ENCODE measurements around the gene PRKCH.
"Not testable (repeated sequence)": the region's sequence is repeated elsewhere in the genome, so short reads cannot be mapped to it uniquely, and the experiment has no call there.

Gene PRKCH

DNA sequence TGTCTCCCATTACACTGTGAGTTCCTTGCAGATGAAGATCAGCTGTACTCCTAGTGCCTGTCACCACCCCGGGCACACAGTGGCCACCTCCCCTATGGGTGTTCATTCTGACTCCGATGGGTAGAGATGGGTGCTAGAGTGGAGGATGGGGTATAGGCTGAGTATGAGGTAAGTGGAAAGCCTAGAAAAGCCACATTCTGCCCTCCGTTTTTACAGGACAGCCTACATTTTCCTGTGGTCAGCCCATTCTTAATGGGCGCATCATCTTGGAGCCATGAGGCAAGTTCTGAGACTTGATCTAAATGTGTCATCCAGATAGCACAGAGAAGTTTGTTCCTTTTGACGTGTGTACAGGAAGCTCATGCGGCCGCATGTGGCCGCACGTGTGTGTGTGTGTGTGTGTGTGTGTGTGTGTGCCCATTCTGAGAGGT lies 207.2 kb downstream of the PRKCH start:
- TF ChIP-seq, protein P1, sequence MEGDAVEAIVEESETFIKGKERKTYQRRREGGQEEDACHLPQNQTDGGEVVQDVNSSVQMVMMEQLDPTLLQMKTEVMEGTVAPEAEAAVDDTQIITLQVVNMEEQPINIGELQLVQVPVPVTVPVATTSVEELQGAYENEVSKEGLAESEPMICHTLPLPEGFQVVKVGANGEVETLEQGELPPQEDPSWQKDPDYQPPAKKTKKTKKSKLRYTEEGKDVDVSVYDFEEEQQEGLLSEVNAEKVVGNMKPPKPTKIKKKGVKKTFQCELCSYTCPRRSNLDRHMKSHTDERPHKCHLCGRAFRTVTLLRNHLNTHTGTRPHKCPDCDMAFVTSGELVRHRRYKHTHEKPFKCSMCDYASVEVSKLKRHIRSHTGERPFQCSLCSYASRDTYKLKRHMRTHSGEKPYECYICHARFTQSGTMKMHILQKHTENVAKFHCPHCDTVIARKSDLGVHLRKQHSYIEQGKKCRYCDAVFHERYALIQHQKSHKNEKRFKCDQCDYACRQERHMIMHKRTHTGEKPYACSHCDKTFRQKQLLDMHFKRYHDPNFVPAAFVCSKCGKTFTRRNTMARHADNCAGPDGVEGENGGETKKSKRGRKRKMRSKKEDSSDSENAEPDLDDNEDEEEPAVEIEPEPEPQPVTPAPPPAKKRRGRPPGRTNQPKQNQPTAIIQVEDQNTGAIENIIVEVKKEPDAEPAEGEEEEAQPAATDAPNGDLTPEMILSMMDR (IDR thresholded peaks at IDR 0.05; ENCODE audit: low read depth, low read length) = no peak
- TF ChIP-seq EZH2phosphoT487 (IDR thresholded peaks at IDR 0.05; ENCODE audit: low read depth) = no peak
- H3K36me3 ChIP-seq (replicated peaks; ENCODE audit: low read depth, low read length) = no peaks in the 10 kb centered on the region
- H3K9me3 ChIP-seq (ENCODE audit: insufficient read depth, low read length) = no peaks in the 10 kb centered on the region
- H2AFZ ChIP-seq (ENCODE audit: low read depth, low read length) = no peak overlapping the region
- no peaks in the 10 kb centered on the region for H3K27me3 ChIP-seq (ENCODE audit: low read depth, low read length)
- no peaks in the 10 kb centered on the region for H3K4me1 ChIP-seq (ENCODE audit: low read length)
- no peak overlapping the region for H3K9ac ChIP-seq (ENCODE audit: low read length)
- H3K27ac ChIP-seq (ENCODE audit: low read length) = no peak overlapping the region
- no peak overlapping the region for H3K4me2 ChIP-seq (ENCODE audit: low read length)
- H3K79me2 ChIP-seq (ENCODE audit: low read length) = no peaks in the 10 kb centered on the region
- H4K20me1 ChIP-seq (ENCODE audit: insufficient read depth, low read length) = no peaks in the 10 kb centered on the region
- H3K4me3 ChIP-seq (ENCODE audit: low read length) = no peak overlapping the region

DNA sequence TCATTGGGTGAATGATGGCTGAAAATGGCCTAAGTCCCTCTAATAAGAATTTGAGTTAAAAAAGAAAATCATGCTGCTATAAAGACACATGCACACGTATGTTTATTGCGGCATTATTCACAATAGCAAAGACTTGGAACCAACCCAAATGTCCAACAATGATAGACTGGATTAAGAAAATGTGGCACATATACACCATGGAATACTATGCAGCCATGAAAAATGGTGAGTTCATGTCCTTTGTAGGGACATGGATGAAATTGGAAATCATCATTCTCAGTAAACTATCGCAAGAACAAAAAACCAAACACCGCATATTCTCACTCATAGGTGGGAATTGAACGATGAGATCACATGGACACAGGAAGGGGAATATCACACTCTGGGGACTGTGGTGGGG lies 208.0 kb downstream of the PRKCH start:
- H3K4me3 ChIP-seq (ENCODE audit: low read length); H3K9me3 ChIP-seq (ENCODE audit: insufficient read depth, low read length); H3K27ac ChIP-seq (ENCODE audit: low read length); H3K36me3 ChIP-seq (replicated peaks; ENCODE audit: low read depth, low read length); H2AFZ ChIP-seq (ENCODE audit: low read depth, low read length); H3K4me2 ChIP-seq (ENCODE audit: low read length); H4K20me1 ChIP-seq (ENCODE audit: insufficient read depth, low read length); H3K79me2 ChIP-seq (ENCODE audit: low read length); H3K9ac ChIP-seq (ENCODE audit: low read length); H3K4me1 ChIP-seq (ENCODE audit: low read length); H3K27me3 ChIP-seq (ENCODE audit: low read depth, low read length): not testable (repeated sequence)

DNA sequence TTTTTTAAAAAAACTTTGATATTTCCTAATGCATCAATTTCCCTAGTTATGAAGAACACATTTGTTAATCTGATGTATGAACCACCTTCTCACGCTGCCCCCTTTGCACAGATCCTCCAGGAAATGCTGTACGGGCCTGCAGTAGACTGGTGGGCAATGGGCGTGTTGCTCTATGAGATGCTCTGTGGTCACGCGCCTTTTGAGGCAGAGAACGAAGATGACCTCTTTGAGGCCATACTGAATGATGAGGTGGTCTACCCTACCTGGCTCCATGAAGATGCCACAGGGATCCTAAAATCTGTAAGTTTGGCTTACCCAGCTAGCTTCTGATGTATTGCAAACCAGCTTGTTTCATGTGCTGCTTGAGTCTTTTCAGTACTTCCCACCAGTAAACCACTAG lies 208.9 kb downstream of the PRKCH start:
- no peak overlapping the region for H3K9ac ChIP-seq (ENCODE audit: low read length)
- H4K20me1 ChIP-seq (ENCODE audit: insufficient read depth, low read length) = no peaks in the 10 kb centered on the region
- TF ChIP-seq, protein P1 (IDR thresholded peaks at IDR 0.05; ENCODE audit: low read depth, low read length) = no peak
- no peak for TF ChIP-seq EZH2phosphoT487 (IDR thresholded peaks at IDR 0.05; ENCODE audit: low read depth)
- no peak overlapping the region for H3K4me2 ChIP-seq (ENCODE audit: low read length)
- no peak overlapping the region for H2AFZ ChIP-seq (ENCODE audit: low read depth, low read length)
- no peak overlapping the region for H3K4me3 ChIP-seq (ENCODE audit: low read length)
- H3K9me3 ChIP-seq (ENCODE audit: insufficient read depth, low read length) = no peaks in the 10 kb centered on the region
- H3K36me3 ChIP-seq (replicated peaks; ENCODE audit: low read depth, low read length) = no peaks in the 10 kb centered on the region
- H3K27ac ChIP-seq (ENCODE audit: low read length) = no peak overlapping the region
- H3K27me3 ChIP-seq (ENCODE audit: low read depth, low read length) = no peaks in the 10 kb centered on the region
- no peaks in the 10 kb centered on the region for H3K4me1 ChIP-seq (ENCODE audit: low read length)
- H3K79me2 ChIP-seq (ENCODE audit: low read length) = no peaks in the 10 kb centered on the region

DNA sequence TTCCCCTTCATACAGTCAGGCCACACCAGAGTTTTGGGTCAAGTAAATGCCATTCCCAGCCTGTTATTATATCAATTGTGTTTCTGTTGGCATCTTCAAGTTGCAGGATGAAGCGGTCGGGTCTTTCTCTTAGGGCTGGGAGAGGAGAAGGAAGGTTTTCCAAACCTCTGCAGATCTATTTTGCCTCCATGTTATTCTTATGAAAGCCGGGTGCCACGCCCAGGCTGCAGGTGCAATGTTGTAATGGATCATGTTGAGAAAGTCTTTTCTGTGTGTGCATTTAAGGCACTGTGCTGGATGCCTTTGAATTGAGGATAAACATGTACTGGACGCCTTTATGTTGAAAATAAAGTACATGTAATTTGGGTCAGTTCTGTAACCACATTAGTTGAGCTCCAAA lies 209.5 kb downstream of the PRKCH start:
- TF ChIP-seq, protein P1 (IDR thresholded peaks at IDR 0.05; ENCODE audit: low read depth, low read length) = no peak
- TF ChIP-seq EZH2phosphoT487 (IDR thresholded peaks at IDR 0.05; ENCODE audit: low read depth) = no peak
- Histone ChIP-seq H3K9ac (ENCODE audit: low read length) (no peak overlapping the region), H3K4me1 (ENCODE audit: low read length) (no peaks in the 10 kb centered on the region), H2AFZ (ENCODE audit: low read depth, low read length) (no peak overlapping the region), H3K79me2 (ENCODE audit: low read length) (no peaks in the 10 kb centered on the region), H3K4me2 (ENCODE audit: low read length) (no peak overlapping the region), H3K9me3 (ENCODE audit: insufficient read depth, low read length) (no peaks in the 10 kb centered on the region), H4K20me1 (ENCODE audit: insufficient read depth, low read length) (no peaks in the 10 kb centered on the region), H3K36me3 (replicated peaks; ENCODE audit: low read depth, low read length) (no peaks in the 10 kb centered on the region), H3K4me3 (ENCODE audit: low read length) (no peak overlapping the region), H3K27ac (ENCODE audit: low read length) (no peak overlapping the region), H3K27me3 (ENCODE audit: low read depth, low read length) (no peaks in the 10 kb centered on the region)
